GM15510 (cell line): ENCODE data around the gene CTIF.

ENCODE experiments used
- POLR2A ChIP-seq: IDR thresholded peaks from 3 replicates; pipeline ENCODE4 v1.6.1; 2011; ENCODE audit warnings: borderline replicate concordance; ENCODE audit not compliant: insufficient read length; ENCODE audit errors: extremely low read depth

The CTIF gene

DNA sequence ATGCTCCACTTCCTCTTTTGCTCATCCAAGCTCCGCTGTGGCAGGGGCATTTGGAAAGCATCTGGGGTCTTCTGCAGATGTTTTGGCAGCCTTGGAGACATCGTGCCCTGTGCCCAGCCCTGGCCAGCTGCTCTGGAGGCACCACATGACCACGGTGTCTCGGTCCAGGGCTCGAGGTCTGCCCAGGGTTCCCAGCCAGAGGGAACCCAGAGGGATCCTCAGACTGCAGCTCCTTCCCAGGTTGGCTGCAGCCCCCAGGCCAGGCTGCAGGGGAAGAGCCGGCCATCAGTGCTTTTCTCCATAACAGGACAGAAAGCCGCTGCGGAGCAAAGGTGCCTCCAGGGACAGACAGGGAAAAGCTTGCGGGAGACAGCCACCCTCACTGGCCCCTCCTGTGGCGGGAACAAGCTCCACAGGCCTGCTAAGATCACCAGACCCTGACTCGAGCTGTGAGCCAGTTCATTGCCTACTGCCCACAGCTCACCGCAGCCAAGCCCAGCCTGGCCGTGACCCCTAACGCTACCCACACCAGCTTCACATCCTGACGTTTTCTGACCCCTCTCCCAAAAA, 337.2 kb downstream of the CTIF start:
- no peak for TF ChIP-seq POLR2A

DNA sequence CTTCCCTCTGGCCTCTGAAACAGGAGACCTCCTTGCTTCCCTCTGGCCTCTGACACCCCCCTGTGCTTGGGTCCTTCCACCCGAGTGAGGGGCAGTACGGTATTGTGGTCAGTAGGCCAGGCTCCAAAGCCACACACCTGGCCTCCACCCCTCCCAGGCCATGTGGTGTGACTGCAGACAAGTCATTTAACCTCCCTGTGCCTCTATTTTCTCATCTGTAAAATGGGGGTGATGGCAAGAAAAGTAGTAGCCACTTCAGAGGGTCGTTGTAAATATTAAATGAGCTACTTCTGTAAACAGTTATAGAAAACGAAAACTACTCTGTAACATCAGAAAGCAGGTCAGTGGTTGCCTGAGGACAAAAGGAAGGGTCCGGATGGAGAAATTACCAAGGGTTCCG, 337.8 kb downstream of the CTIF start:
- no peak for TF ChIP-seq POLR2A

DNA sequence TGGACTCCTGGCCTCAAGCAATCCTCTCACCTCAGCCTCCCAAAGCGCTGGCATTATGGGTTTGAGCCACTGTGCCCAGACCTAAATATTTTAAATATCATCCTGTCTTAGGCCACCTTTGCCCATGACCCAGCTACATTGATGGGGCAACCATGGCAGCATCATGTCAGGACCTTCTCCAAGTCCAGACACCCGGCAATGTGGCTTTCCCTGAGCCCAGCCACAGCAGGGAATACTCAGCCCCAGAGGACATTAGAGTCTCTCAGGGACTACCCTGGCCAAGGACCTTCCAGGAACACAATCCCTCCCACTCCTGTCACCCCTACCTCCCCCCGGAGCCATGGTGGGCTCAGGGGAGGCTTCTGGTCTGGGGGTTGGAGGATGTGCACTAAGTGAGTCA, 339.1 kb downstream of the CTIF start:
- no peak for TF ChIP-seq POLR2A

DNA sequence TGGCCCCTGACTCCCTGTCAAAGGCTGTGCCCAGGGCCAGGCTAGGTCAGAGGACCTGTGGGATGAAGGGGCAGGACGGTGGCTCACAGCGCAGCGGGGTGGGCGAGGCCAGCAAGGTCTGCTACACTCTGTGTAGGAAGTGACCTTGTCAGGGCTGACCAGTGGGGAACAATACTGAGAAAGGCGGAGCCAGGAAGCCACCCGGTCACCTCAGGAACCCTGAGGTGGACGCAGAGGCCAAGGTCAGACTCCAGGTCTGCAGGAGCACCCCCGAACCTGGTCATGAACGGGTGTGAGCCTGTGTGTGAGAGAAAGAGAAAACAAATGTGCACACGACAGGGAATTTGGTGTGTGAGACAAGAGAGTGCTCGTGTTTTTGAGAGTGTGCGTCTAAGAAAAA, 339.6 kb downstream of the CTIF start:
- no peak for TF ChIP-seq POLR2A

DNA sequence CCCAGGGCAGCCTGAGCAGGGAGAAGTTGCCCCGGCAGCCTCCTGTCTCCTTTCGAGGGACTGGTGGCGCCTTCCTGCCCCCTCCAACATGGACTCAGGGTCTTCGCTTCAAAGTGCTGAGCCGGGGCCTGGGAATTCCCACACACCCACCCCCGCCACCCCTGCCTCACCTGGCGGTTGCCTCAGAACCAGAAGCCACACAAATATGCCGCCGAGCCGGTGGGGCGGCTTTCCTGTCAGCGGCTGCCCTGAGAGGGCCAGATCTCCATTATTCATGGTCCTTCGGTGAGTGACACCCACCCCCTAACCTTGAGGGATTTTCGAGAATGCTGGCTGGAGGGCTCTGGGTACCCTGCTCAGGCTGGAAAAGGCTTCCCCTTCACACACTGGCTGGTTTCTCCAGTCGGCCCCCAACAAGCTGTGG, 340.2 kb downstream of the CTIF start:
- TF ChIP-seq POLR2A: no peak

DNA sequence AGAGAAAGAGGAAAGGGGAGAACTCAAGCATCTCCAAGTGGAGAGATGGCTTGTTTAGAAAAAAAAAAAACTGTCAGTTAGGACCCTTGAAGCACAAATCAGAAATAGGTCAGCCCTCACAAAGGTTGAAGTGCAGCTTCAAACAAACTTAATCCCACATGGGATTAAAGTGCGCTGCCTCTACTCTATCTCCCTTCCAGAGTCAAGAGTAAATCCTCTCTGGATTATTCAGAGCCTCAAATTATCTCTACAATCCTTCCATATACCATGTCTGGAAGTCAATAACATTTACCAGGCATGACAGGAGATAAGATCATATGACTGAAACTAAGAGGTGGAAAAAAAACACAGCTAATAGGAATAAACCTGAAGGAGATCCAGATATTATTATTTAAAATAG, 342.1 kb downstream of the CTIF start:
- no peak for TF ChIP-seq POLR2A

DNA sequence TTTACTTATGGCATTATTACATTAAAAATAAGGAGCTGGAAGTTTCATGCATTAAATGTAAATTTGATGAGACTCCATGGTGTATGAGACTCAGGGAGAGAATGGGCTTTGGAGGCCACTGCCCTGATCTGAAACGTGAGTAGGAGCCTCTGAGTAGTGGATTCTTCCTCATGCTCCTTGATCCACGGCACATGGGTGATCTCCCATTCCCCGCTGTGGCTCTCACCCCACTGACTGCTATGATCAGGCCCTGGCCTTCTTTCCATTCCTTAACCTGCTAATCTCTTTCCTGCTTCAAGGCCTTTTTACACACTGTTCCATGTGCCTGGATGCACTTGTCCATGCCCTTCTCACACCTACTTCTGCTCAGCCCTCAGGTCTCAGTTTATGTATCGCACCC, 343.5 kb downstream of the CTIF start:
- TF ChIP-seq POLR2A: no peak

DNA sequence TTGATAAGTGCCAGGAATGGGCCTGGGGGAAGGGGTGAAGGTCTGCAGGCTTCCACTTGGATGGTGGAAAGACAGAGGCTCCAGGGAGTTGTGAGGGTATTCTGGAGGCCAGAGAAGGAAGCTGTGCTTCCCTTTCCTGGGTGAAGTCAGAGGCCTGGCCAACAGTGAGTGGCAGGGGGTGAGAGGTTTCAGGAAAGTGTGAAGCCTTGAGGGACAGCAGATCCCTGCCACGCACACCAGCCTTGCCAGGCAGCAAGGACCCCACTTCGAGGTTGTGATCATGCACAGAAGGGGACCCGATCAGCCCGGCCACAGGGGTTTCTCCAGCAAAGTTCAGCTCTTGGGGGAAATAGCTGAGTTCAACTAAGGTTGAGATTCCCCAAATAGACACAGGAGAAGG, 345.5 kb downstream of the CTIF start:
- no peak for TF ChIP-seq POLR2A

DNA sequence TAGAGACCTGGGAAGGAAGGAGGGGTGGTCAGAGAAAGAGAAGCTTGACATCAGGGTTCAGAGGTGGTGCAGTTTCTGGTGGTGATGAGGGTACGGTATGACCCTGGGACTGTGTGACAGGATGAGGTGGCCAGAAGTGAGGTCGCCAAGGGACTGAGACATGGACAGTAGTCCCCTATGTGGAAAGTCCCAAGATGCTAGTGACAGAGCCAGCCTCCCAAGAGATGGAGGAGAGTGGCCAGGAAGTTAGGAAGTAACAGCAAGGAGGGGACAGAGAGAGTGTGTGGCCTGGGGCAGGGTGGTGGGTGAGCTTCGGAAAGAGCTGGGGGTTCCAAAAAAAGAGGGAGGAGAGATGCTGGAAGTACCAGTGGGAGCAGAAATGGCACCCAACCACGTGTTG, 345.9 kb downstream of the CTIF start:
- no peak for TF ChIP-seq POLR2A

DNA sequence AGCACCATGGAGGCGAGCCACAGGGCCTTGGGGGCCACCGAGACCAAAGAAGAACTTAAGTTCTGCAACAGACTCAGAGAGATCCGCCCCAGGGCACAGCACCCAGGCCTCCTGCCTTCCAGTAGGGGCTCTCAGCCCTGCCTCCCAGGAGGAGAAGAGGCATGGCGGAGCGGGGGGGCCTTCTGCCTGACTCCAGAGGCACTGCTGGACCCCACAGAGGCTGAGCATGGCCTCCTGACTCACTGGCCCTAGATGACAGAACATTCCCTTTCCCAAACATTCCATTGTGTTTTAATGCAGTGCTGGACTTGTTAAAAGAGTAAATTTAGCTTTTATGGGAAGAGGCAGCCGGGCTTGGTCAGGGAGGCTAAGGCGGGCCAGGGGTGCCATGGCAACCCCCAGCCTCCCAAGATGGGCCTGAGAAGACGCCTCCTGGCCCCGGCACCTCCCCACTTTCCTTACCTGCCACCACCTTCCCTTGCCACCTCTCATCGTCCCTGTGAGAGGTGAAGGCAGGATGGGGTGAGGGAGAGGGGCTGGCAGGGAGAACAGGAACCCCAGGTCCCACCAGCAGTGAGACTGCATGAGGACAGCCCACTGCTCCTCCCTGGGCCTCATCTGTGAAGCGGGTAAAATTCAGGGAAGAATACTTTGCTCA, 346.6 kb downstream of the CTIF start:
- no peak for TF ChIP-seq POLR2A

DNA sequence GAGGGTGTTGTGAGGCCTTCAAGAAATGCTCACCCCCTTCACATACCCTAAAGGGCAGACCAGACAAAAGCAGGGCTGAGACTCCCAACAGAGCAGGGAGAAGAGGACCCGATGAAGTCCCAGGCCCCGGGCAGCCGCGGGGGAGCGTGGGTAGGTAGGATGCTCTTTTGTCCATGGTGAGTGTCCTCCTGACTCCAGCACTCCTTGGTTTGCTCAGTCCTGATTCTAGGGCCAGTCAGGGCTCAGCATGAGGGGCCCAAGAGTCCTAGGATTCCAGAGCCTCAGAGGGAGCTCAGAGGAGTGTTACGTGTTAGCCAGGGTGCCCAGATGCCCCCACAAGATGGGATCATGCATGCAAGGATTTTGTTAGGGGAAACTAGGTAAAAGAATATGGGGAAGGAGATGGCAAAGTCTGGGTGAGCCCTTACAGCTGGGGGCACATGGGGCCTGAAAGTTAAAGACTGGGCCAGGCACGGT, 347.1 kb downstream of the CTIF start:
- TF ChIP-seq POLR2A: no peak

DNA sequence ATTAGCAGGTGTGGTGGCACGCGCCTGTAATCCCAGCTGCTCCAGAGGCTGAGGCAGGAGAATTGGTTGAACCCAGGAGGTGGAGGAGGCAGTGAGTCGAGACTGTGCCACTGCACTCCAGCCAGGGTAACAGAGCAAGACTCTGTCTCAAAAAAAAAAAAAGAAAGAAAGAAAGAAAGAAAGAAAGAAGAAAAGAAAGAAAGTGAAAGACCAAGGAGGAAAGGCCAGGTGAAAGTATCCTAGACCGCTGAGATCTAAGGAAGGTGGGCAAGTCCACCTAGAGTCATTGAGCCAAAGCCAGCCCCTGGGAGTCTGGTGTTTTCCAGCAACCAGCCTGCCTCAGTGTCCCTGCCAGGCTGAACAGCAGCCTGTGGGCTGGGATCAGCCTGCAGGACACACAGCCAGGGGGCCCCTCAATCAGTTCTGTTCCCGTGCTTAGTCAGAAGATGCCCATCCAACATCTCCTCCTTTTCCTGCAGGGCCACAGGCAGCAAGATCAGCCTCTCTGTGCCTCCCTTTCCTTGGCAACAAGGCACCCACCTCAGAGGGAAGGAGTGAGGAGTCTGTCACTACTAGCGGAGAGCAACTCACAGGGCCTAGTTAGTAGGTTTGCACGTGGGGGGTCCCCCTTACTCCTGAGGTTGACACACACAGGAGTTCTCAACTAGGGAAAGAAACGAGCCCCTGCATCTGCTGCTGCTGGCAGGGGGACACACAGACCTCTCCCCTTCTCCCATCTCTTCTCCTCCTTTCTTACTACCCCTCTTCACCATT, 347.9 kb downstream of the CTIF start:
- no peak for TF ChIP-seq POLR2A

DNA sequence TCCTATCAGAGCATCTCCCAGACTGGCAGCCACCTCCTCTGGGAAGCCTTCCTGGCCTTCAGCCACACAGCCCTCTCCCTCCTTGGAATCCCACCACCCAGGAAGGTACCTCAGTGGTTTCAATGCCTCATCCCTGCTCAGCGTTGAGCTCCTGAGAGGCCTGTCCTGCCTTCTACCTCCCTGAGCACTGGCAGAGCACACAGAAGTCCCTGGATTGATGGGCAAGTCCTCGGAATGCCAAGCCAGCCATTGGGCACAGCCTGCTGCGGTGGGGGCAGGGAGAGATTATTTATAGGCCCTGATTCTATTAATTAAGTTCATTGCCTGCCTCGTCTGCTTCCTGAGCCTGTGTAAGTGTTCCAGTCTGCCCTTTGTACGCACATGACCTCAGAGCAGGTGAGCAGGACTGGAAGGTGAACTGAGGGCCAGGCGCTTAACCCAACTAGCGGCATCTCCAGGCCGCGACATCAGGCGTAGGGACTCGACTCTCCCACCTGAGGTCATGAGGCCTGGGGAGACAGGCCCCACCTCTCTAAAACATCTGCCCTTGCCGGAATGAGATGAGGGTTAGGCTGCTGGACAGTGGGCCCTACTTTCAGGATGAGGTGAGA, 348.6 kb downstream of the CTIF start:
- TF ChIP-seq POLR2A: no peak

DNA sequence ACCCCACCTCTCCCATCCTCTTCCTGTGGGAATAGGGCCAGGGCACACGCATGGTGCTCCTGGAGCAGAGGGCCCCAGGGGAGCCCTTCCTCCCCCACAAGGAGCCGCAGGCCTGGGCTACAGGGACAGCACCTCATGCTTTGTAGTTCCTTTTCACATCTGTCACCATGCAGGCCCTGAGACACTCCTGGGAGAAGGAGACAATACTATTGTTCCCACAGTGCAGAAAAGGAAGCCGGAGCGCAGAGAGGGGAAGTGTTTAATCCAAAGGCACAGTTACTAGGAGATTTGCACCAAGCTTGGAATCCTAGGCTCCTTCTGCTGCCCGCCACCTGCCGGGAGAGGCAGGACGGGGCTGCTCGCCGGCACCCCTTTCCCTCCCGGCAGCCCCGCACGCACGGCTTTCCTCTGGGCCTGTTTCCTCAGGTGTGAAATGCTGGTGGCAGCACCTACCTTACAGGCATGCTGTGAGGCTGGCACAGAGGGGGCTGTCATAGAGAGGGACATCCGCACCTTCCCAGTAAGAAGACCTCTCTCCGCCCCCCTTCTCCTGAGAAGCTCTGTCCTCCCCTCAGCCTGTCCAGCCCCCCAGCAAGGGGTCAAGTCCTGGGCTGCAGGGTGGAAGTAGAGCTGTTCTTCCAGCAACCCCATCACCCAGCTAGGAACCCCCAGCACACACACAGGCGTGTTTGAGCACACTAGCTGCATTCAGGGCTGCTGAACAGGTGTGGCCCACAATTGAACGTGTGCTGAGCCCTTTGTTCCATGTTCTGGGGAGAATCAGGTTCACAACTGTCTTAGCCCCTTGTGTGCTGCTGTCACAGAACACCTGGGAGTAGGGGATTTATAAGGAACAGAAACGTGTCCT, 349.3 kb downstream of the CTIF start:
- no peak for TF ChIP-seq POLR2A

DNA sequence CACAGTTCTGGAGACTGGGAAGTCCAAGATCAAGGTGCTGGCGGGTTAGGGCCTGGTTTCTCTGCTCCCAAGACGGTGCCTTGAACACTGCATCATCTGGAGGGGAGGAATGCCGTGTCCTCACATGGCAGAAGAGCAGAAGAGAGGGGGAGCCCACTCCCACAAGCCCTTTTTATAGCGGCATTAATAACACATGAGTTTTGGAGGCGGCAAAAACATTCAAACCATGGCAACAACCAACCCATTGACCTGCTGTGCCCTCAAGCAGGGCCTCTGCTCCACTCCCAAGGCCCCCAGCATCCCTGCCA, 349.9 kb downstream of the CTIF start:
- TF ChIP-seq POLR2A: no peak
